ENCODE data around the gene JOSD2. TPM values are rescaled to one million over a fixed set of nuclear protein-coding genes. Genes with fewer than 3 reads are reported as not detected.

JOSD2 gene
- total RNA-seq, 1 donor from 2014 or later, result 44.9 TPM

DNA sequence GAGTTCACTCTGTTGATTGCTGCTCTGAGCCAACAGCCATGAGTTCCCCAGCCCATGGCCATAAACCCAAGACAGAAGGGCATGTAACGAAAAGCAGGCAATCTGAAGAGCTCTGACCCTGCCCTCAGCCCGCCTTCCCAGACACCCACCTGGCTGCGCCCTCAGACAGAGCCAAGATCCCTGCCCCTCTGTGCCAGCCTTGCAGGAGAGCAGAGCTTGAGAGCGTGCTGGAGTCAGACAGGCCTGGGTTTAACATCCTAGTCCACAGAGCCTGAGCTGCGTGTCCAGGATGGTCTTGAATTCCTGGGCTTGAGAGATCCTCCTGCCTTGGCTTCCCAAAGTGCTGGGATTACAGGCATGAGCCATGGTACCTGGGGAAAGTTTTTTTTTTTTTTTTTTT is 53.7 kb downstream of the JOSD2 start:
- DNase-seq (ENCODE audit: low spot score), result no peak

Other genes starting within 250 kb of the JOSD2 start
- 1.6 TPM for gene KCNC3, start 181.8 kb downstream of the JOSD2 start, total RNA-seq
- 0.22 TPM for gene NAPSA, start 145.6 kb downstream of the JOSD2 start, total RNA-seq
- 68.7 TPM for gene NR1H2, start 134.7 kb downstream of the JOSD2 start, total RNA-seq
- gene POLD1, start 126.8 kb downstream of the JOSD2 start, total RNA-seq, result 13.9 TPM
- gene SPIB, start 92.3 kb downstream of the JOSD2 start, total RNA-seq, result not detected
- gene MYBPC2, start 78.3 kb downstream of the JOSD2 start, total RNA-seq, result not detected
- 53.3 TPM for gene EMC10, start 34.7 kb downstream of the JOSD2 start, total RNA-seq
- 0.35 TPM for gene GARIN5A, start 34.3 kb downstream of the JOSD2 start, total RNA-seq
- not detected for gene ASPDH, start 2.7 kb upstream of the JOSD2 start, total RNA-seq
- gene LRRC4B, start 57.2 kb upstream of the JOSD2 start, total RNA-seq, result 1.6 TPM
- 0.51 TPM for gene SYT3, start 128.7 kb upstream of the JOSD2 start, total RNA-seq
- not detected for gene C19orf81, start 138.3 kb upstream of the JOSD2 start, total RNA-seq
- gene SHANK1, start 208.6 kb upstream of the JOSD2 start, total RNA-seq, result 0.74 TPM
- gene CLEC11A, start 212.2 kb upstream of the JOSD2 start, total RNA-seq, result 13.2 TPM

Measured in mesenteric fat pad (tissue), 1 donor.